HFF-Myc (cell line): ENCODE results near the gene MYLIP.

Experiments used
- DNase-seq: peaks from one replicate; pipeline ENCODE4 v3.0.0-alpha.2; 2011; ENCODE audit warnings: low read depth; ENCODE audit errors: extremely low read depth
- H3K4me3 ChIP-seq: replicated peaks from 2 replicates; pipeline ENCODE4 v1.5.1; 2011; ENCODE audit warnings: low read depth, mild to moderate bottlenecking, control low read depth, low read length
- TF ChIP-seq, protein P1 (sequence below): IDR thresholded peaks from 2 replicates; pipeline ENCODE4 v1.5.1; 2012; ENCODE audit warnings: mild to moderate bottlenecking, low read depth, low read length, control low read depth; ENCODE audit errors: missing control alignments

The MYLIP gene

DNA sequence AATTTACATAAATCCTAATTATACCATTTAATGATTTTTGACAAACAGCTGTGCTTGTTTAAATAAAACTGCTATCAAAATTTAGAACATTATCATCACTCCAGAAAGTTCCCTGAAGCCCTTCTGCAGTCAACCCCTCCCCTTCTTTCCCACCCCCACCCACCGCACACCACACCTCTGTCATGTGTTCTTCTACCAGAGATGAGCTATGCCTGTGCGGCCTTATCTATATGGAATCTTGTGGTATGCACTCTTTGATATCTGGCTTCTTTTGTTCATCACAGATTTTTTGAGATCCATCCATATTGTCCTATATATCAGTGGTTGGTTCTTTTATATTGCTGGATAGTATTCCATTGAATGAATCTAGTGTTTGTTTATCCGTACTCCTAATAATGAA, 7.2 kb downstream of the MYLIP start:
- DNase-seq: no peak
- TF ChIP-seq, protein P1, sequence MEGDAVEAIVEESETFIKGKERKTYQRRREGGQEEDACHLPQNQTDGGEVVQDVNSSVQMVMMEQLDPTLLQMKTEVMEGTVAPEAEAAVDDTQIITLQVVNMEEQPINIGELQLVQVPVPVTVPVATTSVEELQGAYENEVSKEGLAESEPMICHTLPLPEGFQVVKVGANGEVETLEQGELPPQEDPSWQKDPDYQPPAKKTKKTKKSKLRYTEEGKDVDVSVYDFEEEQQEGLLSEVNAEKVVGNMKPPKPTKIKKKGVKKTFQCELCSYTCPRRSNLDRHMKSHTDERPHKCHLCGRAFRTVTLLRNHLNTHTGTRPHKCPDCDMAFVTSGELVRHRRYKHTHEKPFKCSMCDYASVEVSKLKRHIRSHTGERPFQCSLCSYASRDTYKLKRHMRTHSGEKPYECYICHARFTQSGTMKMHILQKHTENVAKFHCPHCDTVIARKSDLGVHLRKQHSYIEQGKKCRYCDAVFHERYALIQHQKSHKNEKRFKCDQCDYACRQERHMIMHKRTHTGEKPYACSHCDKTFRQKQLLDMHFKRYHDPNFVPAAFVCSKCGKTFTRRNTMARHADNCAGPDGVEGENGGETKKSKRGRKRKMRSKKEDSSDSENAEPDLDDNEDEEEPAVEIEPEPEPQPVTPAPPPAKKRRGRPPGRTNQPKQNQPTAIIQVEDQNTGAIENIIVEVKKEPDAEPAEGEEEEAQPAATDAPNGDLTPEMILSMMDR: no peak
- H3K4me3 ChIP-seq: no peak overlapping the region

DNA sequence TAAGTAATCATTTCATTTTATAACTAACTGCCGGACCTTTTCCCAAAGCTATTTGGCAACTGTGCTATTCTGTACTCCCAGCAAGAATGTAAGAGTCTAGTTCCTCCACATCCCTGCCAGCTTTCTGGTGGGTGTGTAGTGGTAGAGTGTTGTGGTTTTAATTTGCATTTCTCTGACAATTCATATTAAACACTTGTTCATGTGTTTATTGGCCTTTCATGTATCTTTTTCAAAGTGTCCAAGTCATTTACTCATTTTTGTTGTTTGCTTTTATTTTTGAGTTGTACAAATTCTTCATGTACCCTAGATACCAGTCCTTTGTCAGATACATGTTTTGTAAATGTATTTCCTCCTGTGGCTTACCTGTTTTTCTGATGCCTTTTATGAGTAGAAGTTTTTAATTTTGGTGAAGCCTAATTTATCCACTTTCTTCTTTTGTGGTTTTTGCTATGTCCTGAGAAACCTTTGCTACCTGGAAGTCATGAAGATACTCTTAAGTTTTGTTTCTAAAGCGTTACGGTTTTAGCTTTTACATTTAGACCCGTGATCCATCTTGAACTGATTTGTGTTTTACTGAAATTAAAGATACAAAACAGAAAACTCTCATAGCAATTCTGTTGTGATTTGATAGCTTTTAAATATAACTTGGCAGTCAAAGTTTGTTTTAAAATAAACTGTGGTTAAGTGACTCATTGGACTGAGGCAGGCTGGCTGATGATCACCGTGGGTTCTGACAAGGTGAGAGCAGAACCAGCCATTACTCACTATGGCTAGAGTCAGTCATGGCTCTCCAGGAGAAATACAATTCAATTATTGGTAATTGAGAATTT, 8.0 kb downstream of the MYLIP start:
- peak; percentile 76 for DNase-seq
- TF ChIP-seq, protein P1: no peak
- no peak overlapping the region for H3K4me3 ChIP-seq

DNA sequence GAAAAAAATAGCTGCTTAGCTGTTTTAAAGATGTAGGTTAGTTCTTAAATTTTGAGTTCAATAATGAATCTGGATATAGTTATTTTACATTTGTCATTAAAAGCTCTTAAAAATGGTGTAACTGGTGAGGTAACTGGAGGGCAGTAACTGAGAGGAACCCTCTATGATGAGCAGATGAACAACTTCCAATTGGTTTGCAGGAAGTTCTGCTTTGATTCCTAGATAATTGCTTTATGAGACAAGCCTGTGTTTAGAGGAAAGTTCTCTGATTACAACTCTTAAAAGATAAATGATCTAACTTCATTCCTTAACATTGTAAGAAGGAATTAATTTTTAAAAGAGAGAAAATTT, 8.5 kb downstream of the MYLIP start:
- H3K4me3 ChIP-seq: no peak overlapping the region
- TF ChIP-seq, protein P1: no peak
- no peak for DNase-seq

DNA sequence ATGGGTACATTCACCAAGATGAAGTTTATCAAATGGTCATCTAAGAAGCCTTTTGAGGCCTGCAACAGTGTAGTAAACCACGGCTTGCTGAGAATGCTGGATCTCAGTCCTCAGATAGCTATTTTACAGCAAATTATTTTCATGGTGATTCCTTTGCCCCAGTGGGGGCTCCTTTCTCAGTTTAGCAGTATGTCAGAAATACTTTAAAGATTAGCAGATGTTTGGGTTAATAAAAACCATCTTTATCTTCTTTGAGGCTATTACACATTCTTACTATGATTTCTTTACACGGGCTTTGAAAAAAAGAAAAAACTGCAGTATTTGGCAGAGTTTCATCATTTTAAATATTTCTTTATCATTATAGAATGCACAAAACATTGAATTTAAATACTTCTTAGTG, 10.7 kb downstream of the MYLIP start:
- TF ChIP-seq, protein P1: no peak
- DNase-seq: no peak
- no peak overlapping the region for H3K4me3 ChIP-seq

DNA sequence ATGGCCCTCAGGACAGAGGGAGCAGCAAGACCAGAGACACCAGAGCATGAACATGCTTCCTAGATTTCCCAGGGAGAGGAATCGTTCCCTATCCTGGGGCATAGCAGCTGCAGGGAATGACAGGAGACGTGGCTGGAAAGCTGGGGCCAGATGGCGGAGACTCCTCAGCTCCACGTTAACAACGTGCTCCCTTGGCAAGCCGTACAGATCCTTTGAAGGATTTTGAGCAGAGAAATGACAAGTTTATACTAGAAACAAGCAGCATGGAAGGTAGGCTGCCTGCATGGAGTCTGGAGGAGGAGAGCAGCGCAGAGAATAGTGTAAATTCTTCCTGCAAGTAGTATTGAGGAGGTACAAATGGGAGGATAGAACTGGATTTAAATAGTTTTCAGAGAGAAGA, 11.7 kb downstream of the MYLIP start:
- no peak overlapping the region for H3K4me3 ChIP-seq
- TF ChIP-seq, protein P1: no peak
- no peak for DNase-seq

DNA sequence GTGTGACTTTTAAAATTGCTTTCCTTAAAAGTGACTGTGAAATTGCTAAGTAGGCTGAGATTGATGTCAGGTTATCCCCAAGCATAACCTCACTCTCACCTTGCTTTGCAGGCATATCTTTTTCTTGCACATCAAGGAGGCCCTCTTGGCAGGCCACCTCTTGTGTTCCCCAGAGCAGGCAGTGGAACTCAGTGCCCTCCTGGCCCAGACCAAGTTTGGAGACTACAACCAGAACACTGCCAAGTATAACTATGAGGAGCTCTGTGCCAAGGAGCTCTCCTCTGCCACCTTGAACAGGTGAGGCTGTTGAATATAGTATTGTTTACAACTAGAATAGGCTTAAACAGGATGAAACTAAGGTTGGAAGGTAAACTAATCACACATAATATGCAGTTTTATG, 12.6 kb downstream of the MYLIP start:
- no peak overlapping the region for H3K4me3 ChIP-seq
- TF ChIP-seq, protein P1: no peak
- DNase-seq: no peak

DNA sequence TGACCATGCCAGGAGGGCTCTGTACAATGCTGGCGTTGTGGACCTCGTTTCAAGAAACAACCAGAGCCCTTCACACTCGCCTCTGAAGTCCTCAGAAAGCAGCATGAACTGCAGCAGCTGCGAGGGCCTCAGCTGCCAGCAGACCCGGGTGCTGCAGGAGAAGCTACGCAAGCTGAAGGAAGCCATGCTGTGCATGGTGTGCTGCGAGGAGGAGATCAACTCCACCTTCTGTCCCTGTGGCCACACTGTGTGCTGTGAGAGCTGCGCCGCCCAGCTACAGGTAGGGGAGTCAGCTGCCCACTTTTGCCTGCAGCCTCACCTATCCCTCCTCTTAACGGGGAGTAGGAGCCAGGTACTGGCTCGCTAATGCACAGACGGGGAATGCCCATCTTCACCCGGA, 16.2 kb downstream of the MYLIP start:
- TF ChIP-seq, protein P1: no peak
- DNase-seq: no peak
- no peak overlapping the region for H3K4me3 ChIP-seq
